Measurements from ENCODE around the gene SUN2.

Gene SUN2

GRCh38 chr22:38775656-38776055 is 19.9 kb upstream of the SUN2 start:
- TF ChIP-seq, protein P1, sequence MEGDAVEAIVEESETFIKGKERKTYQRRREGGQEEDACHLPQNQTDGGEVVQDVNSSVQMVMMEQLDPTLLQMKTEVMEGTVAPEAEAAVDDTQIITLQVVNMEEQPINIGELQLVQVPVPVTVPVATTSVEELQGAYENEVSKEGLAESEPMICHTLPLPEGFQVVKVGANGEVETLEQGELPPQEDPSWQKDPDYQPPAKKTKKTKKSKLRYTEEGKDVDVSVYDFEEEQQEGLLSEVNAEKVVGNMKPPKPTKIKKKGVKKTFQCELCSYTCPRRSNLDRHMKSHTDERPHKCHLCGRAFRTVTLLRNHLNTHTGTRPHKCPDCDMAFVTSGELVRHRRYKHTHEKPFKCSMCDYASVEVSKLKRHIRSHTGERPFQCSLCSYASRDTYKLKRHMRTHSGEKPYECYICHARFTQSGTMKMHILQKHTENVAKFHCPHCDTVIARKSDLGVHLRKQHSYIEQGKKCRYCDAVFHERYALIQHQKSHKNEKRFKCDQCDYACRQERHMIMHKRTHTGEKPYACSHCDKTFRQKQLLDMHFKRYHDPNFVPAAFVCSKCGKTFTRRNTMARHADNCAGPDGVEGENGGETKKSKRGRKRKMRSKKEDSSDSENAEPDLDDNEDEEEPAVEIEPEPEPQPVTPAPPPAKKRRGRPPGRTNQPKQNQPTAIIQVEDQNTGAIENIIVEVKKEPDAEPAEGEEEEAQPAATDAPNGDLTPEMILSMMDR (IDR thresholded peaks at IDR 0.05) = no peak

- TF ChIP-seq, protein P1 (IDR thresholded peaks at IDR 0.05) = no peak
Measured at GRCh38 chr22:38774496-38775166, 18.8 kb upstream of the SUN2 start.

- TF ChIP-seq, protein P1 (IDR thresholded peaks at IDR 0.05) = no peak
Measured at GRCh38 chr22:38773363-38773946, 17.7 kb upstream of the SUN2 start.

GRCh38 chr22:38772623-38772873 is 16.8 kb upstream of the SUN2 start:
- TF ChIP-seq, protein P1 (IDR thresholded peaks at IDR 0.05) = no peak

DNA sequence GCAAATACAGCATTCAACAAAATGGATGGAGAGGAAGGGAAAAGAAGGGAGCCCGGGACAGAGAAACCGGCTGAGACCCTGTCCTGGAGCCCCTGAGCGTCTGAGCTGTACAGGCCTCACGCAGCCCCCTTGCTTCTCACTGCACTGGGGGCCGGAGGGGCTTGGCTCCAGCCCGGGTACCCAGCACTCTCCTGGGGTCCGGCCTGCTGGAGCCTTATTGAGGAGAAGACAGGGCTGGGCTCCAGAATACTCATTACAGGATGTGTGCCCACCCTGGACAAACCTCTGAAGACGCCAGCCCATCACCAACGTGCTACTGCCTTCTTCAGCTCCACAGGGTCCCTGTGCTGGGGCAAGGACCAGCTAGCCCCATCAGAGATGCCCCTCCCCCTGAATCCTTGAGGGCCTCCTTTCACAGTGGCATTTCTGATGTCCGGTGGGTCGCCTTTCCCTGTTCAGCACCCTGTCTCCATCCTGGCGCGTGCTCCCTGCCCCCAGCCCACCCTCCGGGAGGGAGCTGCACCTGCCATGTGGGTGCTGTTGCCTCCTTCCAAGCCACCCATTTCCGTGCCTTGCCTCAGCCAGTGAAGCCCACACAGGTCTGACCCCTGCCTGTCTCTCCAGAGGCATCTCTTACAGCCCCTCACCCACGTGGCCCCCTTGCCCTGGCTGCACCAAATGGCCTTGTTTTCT is 14.6 kb upstream of the SUN2 start:
- TF ChIP-seq, protein P1 (IDR thresholded peaks at IDR 0.05) = no peak

- TF ChIP-seq, protein P1 (IDR thresholded peaks at IDR 0.05) = no peak
Measured at GRCh38 chr22:38768036-38768435, 12.2 kb upstream of the SUN2 start.

- TF ChIP-seq, protein P1 (IDR thresholded peaks at IDR 0.05) = no peak
Measured at GRCh38 chr22:38767313-38767712, 11.5 kb upstream of the SUN2 start.
